Tibial nerve (tissue), 4 donors: ENCODE results near the gene HEXD. TPM values are rescaled to one million over a fixed set of nuclear protein-coding genes. Genes with fewer than 3 reads are reported as not detected.

ENCODE experiments used
- DNase-seq, 2 donors: peaks; one replicate each; pipeline ENCODE4 v3.0.0-alpha.2; 2019; ENCODE audit warnings: low spot score in 2 of 2
- H3K27ac ChIP-seq, 4 donors: fragments of 200-600 bp; sonication (generic) in 3 of 4; one replicate each; pipeline ENCODE4 v1.5.1; 2017 to 2019; ENCODE audit warnings: mild to moderate bottlenecking in 1 of 4
- H3K27me3 ChIP-seq, 2 donors: fragments of 200-600 bp; sonication (generic) in 1 of 2; one replicate each; pipeline versions ENCODE4 v1.5.1 to v1.6.0; 2017 to 2019
- H3K36me3 ChIP-seq, 3 donors: fragments of 200-600 bp; sonication (generic); one replicate each; pipeline ENCODE4 v1.5.1; 2018 to 2019
- H3K4me1 ChIP-seq, 4 donors: fragments of 200-600 bp; sonication (generic) in 3 of 4; one replicate each; pipeline ENCODE4 v1.5.1; 2017 to 2019
- H3K4me3 ChIP-seq, 4 donors: fragments of 200-600 bp; sonication (generic) in 3 of 4; one replicate each; pipeline ENCODE4 v1.5.1; 2017 to 2019; ENCODE audit warnings: mild to moderate bottlenecking in 1 of 4, moderate library complexity in 1 of 4
- H3K9me3 ChIP-seq, 4 donors: fragments of 200-600 bp; sonication (generic) in 3 of 4; one replicate each; pipeline ENCODE4 v1.5.1; 2017 to 2019
- CTCF ChIP-seq, 5 experiments: fragments of 200-600 bp in 3 of 5; fragments of 450-650 bp in 2 of 5; sonication (generic) in 3 of 5; IDR thresholded peaks; one replicate each; pipeline ENCODE4 v1.5.1; 2016 to 2019; ENCODE audit warnings: antibody characterized with exemption in 5 of 5, mild to moderate bottlenecking in 3 of 5, moderate library complexity in 2 of 5
- EP300 ChIP-seq, 2 donors: sonication (generic); formaldehyde crosslinking; IDR thresholded peaks; one replicate each; pipeline ENCODE4 v1.6.1; 2017; ENCODE audit warnings: antibody characterized with exemption in 2 of 2, mild to moderate bottlenecking in 1 of 2
- POLR2A ChIP-seq, 2 donors: fragments of 450-650 bp; IDR thresholded peaks; one replicate each; pipeline ENCODE4 v1.6.1; 2017; ENCODE audit warnings: antibody characterized with exemption in 2 of 2, mild to moderate bottlenecking in 2 of 2, moderate library complexity in 2 of 2
- WGBS, 2 donors: methylation state at CpG; one replicate each; pipeline ENCODE4 v1.1.5; 2018; 5-methylcytosine and 5-hydroxymethylcytosine counted together
- total RNA-seq, 4 donors: library from RNA; depleted of rRNA; stranded (reverse); fragments of >200 nt; gene quantifications; one replicate each; pipeline ENCODE4 v1.1.0, GENCODE V29; 2016

The HEXD gene
- total RNA-seq, 4 donors from 2014 or later, result 65.6 to 143 (median 95.1) TPM

- peaks cover 0 to 24% (median 4%) of the 10 kb centered on the region in 4 donors for H3K4me1 ChIP-seq
- H3K27ac ChIP-seq, result peak overlapping the region in 2 of 4 donors; percentile 86
- TF ChIP-seq EP300 (IDR thresholded peaks at IDR 0.05) (no peak), POLR2A (IDR thresholded peaks at IDR 0.05) (no peak), CTCF (IDR thresholded peaks at IDR 0.05) (no peak)
- no peaks in the 10 kb centered on the region for H3K27me3 ChIP-seq
- H3K4me3 ChIP-seq, result no peak overlapping the region
- H3K9me3 ChIP-seq, result no peaks in the 10 kb centered on the region
- no peak for DNase-seq
- H3K36me3 ChIP-seq, result peaks cover 0 to 96% (median 10%) of the 10 kb centered on the region in 3 donors
- 88 to 91% methylated on average over 25 to 28 of the region's 34 CpGs for WGBS, 2 donors
Measured at GRCh38 chr17:82439829-82440365, 21.8 kb downstream of the HEXD start.

DNA sequence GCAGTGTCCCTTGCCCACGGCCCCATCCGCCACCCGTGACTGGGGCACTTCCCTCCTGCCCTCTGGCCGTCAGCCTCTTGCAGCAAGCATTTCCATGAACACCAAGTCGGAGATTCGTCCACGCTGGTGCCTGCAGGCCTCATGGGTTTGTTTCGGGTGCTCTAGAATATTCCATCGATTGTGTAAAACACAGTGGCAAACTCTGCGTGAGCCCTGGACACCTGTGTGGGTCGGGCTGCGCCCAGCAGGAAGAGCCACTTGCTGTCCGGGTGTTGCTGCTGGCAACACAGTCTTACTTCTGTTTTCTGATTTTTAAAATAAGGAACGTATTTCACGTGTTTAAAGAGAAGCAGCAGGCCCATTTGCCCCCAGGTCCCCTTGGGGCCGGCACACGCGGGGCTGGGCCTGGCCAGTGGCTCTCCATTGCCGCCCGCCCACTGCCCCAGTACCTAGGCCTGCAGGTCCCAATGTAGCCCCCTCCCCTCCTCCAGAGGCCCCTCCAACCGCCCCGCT is 22.4 kb downstream of the HEXD start:
- 71 to 72% methylated on average over 22 of the region's 22 CpGs for WGBS, 2 donors
- peak overlapping the region in 2 of 4 donors; percentile 86 for H3K27ac ChIP-seq

GRCh38 chr17:82440991-82441627 is 23.0 kb downstream of the HEXD start:
- Histone ChIP-seq H3K9me3 (no peaks in the 10 kb centered on the region), H3K4me1 (peaks cover 0 to 36% (median 12%) of the 10 kb centered on the region in 4 donors), H3K36me3 (peaks cover 0 to 95% (median 4%) of the 10 kb centered on the region in 3 donors), H3K4me3 (peak overlapping the region in 1 of 4 donors; percentile 16), H3K27me3 (no peaks in the 10 kb centered on the region), H3K27ac (peak overlapping the region; percentile 5 to 86 (median 86))
- TF ChIP-seq EP300 (IDR thresholded peaks at IDR 0.05), result no peak
- no peak for TF ChIP-seq POLR2A (IDR thresholded peaks at IDR 0.05)
- no peak for TF ChIP-seq CTCF (IDR thresholded peaks at IDR 0.05)
- DNase-seq, result no peak
- 59 to 64% methylated on average over 15 to 17 of the region's 17 CpGs for WGBS, 2 donors

More for the DNA sequence above, 22.4 kb downstream of the HEXD start:
- Histone ChIP-seq H3K36me3 (peaks cover 0 to 96% (median 10%) of the 10 kb centered on the region in 3 donors), H3K9me3 (no peaks in the 10 kb centered on the region), H3K27me3 (no peaks in the 10 kb centered on the region), H3K4me3 (peak overlapping the region in 1 of 4 donors; percentile 16), H3K4me1 (peaks cover 0 to 30% (median 8%) of the 10 kb centered on the region in 4 donors)
- TF ChIP-seq EP300 (IDR thresholded peaks at IDR 0.05) (peak in 1 of 2 donors; percentile 12), CTCF (IDR thresholded peaks at IDR 0.05) (no peak), POLR2A (IDR thresholded peaks at IDR 0.05) (no peak)
- DNase-seq, result no peak

GRCh38 chr17:82441691-82442487 is 23.7 kb downstream of the HEXD start:
- 82 to 94% methylated on average over 10 to 17 of the region's 27 CpGs for WGBS, 2 donors
- H3K36me3 ChIP-seq, result peaks cover 0 to 95% (median 0%) of the 10 kb centered on the region in 3 donors
- H3K4me1 ChIP-seq, result peaks cover 0 to 44% (median 12%) of the 10 kb centered on the region in 4 donors
- no peak overlapping the region for H3K4me3 ChIP-seq
- no peak for TF ChIP-seq CTCF (IDR thresholded peaks at IDR 0.05)
- no peak for TF ChIP-seq EP300 (IDR thresholded peaks at IDR 0.05)
- no peak for TF ChIP-seq POLR2A (IDR thresholded peaks at IDR 0.05)
- H3K27ac ChIP-seq, result peak overlapping the region; percentile 52 to 86 (median 86)
- H3K9me3 ChIP-seq, result no peaks in the 10 kb centered on the region
- no peak for DNase-seq
- H3K27me3 ChIP-seq, result no peaks in the 10 kb centered on the region
